Type B pancreatic cell (in vitro differentiated cells): ENCODE results near the gene C6orf89. TPM values are rescaled to one million over a fixed set of nuclear protein-coding genes. Genes with fewer than 3 reads are reported as not detected.

Experiments used
- DNase-seq: peaks from one replicate; pipeline ENCODE4 v3.0.0; 2021; ENCODE audit warnings: mixed read lengths; ENCODE audit not compliant: unreplicated experiment; ENCODE audit errors: extremely low spot score
- H3K27ac Mint-ChIP-seq: 2 replicates; pipeline ENCODE4 v1.8.0; 2021; ENCODE audit warnings: mild to moderate bottlenecking, mixed read lengths
- H3K27me3 Mint-ChIP-seq: 2 replicates; pipeline ENCODE4 v1.8.0; 2021; ENCODE audit warnings: mixed read lengths
- H3K36me3 Mint-ChIP-seq: 2 replicates; pipeline ENCODE4 v1.8.0; 2021; ENCODE audit warnings: mixed read lengths
- H3K4me1 Mint-ChIP-seq: one replicate; pipeline ENCODE4 v1.8.0; 2021; ENCODE audit warnings: mixed read lengths; ENCODE audit not compliant: unreplicated experiment
- H3K4me3 Mint-ChIP-seq: 2 replicates; pipeline ENCODE4 v1.8.0; 2021; ENCODE audit warnings: mild to moderate bottlenecking, mixed read lengths
- H3K9me3 Mint-ChIP-seq: 2 replicates; pipeline ENCODE4 v1.8.0; 2021; ENCODE audit warnings: mixed read lengths
- total RNA-seq: library from RNA; stranded (reverse); gene quantifications from 2 replicates; pipeline ENCODE4 v1.2.1, GENCODE V29; 2021; ENCODE audit warnings: low replicate concordance
- TF ChIP-seq, protein P1 (sequence below): fragments of 200-600 bp; sonication (generic); conservative IDR thresholded peaks from 2 replicates; pipeline ENCODE4 v1.5.0; 2021; ENCODE audit warnings: antibody characterized with exemption, mild to moderate bottlenecking

C6orf89 gene
- total RNA-seq, 1 donor from 2014 or later = 37.9 TPM

DNA sequence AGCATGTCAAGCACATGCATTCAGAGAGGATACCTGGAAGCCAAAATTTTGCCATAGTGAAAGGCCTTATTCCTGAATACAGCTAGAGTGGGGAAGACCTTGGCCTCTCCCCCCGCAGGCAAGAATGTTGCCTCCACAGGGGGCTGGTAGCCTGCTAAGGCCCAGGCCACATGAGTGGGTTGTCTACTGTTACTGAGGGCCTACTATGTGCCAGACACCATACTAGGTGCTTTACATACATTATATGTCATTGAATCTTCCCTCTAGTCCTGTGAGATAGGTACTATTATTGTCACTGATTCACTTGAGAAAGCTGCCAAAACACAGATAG is 68.1 kb downstream of the C6orf89 start:
- Mint-ChIP-seq H3K4me3 (no peak overlapping the region), H3K9me3 (no peaks in the 10 kb centered on the region), H3K27ac (no peak overlapping the region), H3K36me3 (no peaks in the 10 kb centered on the region), H3K27me3 (peaks cover 3% of the 10 kb centered on the region), H3K4me1 (no peaks in the 10 kb centered on the region)
- TF ChIP-seq, protein P1, sequence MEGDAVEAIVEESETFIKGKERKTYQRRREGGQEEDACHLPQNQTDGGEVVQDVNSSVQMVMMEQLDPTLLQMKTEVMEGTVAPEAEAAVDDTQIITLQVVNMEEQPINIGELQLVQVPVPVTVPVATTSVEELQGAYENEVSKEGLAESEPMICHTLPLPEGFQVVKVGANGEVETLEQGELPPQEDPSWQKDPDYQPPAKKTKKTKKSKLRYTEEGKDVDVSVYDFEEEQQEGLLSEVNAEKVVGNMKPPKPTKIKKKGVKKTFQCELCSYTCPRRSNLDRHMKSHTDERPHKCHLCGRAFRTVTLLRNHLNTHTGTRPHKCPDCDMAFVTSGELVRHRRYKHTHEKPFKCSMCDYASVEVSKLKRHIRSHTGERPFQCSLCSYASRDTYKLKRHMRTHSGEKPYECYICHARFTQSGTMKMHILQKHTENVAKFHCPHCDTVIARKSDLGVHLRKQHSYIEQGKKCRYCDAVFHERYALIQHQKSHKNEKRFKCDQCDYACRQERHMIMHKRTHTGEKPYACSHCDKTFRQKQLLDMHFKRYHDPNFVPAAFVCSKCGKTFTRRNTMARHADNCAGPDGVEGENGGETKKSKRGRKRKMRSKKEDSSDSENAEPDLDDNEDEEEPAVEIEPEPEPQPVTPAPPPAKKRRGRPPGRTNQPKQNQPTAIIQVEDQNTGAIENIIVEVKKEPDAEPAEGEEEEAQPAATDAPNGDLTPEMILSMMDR = no peak
- DNase-seq = no peak

DNA sequence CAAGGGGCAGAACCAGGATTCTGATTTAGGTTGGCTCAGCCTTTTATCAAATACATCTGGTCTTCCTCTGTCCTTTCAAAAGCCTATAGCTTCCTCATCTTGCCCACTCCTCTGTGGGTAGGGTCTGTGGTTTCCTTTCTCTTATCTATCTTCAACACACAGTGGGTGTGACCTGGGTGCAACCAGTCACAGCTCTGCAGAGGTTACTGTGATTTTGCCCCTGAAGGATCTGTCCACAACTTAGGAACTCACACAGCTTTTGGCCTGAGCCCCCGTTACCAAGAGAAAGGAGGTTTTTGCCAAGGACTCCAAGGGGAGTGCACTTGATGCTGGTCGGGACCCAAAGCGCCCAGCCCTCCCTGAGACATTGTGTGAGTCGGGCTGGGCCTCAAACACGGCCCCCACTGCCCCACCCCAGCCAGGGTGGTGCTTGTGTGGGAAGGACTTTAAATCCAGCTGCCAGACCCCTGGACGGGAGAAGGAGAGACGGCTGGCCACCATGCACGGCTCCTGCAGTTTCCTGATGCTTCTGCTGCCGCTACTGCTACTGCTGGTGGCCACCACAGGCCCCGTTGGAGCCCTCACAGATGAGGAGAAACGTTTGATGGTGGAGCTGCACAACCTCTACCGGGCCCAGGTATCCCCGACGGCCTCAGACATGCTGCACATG is 68.6 kb downstream of the C6orf89 start, which contains the start of gene PI16:
Gene PI16 (plus strand): TSS at position 477 of the 670 bp plus-strand sequence. CDS start 23 bp downstream, at position 500.
- Mint-ChIP-seq H3K36me3 (no peaks in the 10 kb centered on the region), H3K4me3 (no peak within 1 kb of the TSS), H3K4me1 (no peaks in the 10 kb centered on the region), H3K9me3 (no peaks in the 10 kb centered on the region), H3K27me3 (peaks cover 3% of the 10 kb centered on the region), H3K27ac (no peak within 1 kb of the TSS)
- TF ChIP-seq, protein P1 = no peak
- no peak for DNase-seq

DNA sequence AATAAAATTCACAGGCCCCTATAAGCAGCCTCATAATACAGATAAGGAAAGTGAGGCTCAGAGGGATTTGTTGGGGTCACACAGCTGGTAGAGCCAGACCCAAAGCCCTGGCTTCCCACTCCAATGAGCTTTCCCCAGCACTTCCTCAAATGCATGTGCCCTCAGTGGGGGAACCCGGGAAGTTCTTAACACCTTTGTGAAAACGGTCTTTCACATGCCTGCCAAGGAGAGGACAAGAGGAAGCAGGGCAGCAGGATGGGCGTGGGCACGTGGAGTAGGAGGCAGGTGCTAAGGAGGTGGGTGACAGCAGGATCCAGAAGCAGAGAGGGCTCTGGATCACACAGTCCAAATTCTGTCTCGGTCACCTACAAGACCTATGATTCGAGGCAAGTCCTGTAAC is 69.4 kb downstream of the C6orf89 start:
- TF ChIP-seq, protein P1 = no peak
- no peak overlapping the region for H3K4me3 Mint-ChIP-seq
- no peak for DNase-seq
- no peaks in the 10 kb centered on the region for H3K36me3 Mint-ChIP-seq
- H3K4me1 Mint-ChIP-seq = no peaks in the 10 kb centered on the region
- no peaks in the 10 kb centered on the region for H3K9me3 Mint-ChIP-seq
- no peak overlapping the region for H3K27ac Mint-ChIP-seq
- H3K27me3 Mint-ChIP-seq = peaks cover 3% of the 10 kb centered on the region

DNA sequence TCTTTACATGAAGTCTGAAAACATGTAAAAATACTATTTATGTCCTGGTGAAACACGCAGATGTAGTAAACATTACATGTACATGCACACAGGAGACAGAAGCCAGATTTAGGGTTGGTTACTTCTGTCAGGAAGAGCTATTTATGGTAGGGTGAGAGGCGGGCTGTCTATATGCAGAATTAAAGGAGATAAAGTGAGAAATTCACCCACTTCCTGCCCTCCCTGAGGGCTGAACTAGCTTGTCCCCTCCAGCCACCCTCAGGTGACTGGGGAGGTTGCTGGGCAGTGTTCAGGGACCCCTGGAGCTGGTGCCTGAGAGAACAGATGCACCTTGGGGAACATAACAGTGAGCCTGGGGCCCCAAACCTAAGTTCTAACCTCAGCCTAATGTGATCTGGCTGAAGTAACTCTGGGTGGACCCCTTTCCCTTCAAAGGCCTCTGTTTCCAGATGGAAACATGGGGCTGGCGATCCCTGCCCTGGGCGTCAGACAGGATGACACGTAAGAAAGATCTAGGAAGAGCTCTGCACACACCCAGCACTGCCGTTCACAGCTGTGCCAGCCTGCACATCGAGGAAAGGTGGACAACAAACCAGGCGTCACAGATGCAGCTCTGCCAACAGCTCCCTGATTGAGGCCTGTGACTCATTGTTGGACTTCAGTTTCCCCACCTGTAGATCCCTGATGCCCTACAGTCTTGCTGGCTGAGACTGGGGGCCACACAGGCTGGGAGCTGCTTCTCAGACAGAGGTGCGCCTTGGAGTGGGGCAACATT is 70.1 kb downstream of the C6orf89 start:
- no peak overlapping the region for H3K27ac Mint-ChIP-seq
- no peak overlapping the region for H3K4me3 Mint-ChIP-seq
- peaks cover 3% of the 10 kb centered on the region for H3K27me3 Mint-ChIP-seq
- no peaks in the 10 kb centered on the region for H3K9me3 Mint-ChIP-seq
- no peak for DNase-seq
- TF ChIP-seq, protein P1 = no peak
- no peaks in the 10 kb centered on the region for H3K36me3 Mint-ChIP-seq
- H3K4me1 Mint-ChIP-seq = no peaks in the 10 kb centered on the region

DNA sequence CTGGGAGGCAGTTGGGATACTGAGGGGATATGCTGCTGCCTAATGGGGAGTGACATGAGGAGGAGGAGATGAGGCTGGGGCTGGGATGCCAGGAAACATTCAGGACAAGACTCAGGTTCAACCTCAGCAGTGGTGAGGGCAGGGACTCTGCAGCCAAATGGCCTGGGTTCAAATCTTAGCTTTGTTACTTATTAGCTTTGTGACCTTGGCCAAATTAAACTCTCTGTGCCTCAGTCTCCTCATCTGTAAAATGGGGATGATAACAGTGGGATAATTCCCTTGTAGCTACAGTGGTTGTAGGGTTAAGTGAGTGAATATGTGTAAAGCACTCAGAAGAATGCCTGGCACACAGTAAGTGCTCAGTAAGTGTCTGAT is 70.7 kb downstream of the C6orf89 start:
- no peaks in the 10 kb centered on the region for H3K4me1 Mint-ChIP-seq
- peaks cover 3% of the 10 kb centered on the region for H3K27me3 Mint-ChIP-seq
- TF ChIP-seq, protein P1 = no peak
- no peak overlapping the region for H3K4me3 Mint-ChIP-seq
- H3K36me3 Mint-ChIP-seq = no peaks in the 10 kb centered on the region
- H3K27ac Mint-ChIP-seq = no peak overlapping the region
- no peaks in the 10 kb centered on the region for H3K9me3 Mint-ChIP-seq
- DNase-seq = no peak
